GM19238 (cell line): Measurements from ENCODE around the gene SLC36A2.
"Not testable (repeated sequence)": the region's sequence is repeated elsewhere in the genome, so short reads cannot be mapped to it uniquely, and the experiment has no call there.

Experiments
- DNase-seq: peaks from one replicate; pipeline ENCODE4 v3.0.0; 2011; ENCODE audit warnings: low spot score; ENCODE audit not compliant: insufficient read length

SLC36A2 gene

GRCh38 chr5:151326266-151326665, 21.1 kb downstream of the SLC36A2 start:
- no peak for DNase-seq

- DNase-seq: no peak
These were observed 26.9 kb downstream of the SLC36A2 start for GRCh38 chr5:151320481-151320880.

GRCh38 chr5:151318850-151319732, 28.3 kb downstream of the SLC36A2 start:
- no peak for DNase-seq

GRCh38 chr5:151317871-151318270, 29.5 kb downstream of the SLC36A2 start:
- no peak for DNase-seq

GRCh38 chr5:151315998-151316597, 31.3 kb downstream of the SLC36A2 start:
- peak; percentile 66 for DNase-seq

DNA sequence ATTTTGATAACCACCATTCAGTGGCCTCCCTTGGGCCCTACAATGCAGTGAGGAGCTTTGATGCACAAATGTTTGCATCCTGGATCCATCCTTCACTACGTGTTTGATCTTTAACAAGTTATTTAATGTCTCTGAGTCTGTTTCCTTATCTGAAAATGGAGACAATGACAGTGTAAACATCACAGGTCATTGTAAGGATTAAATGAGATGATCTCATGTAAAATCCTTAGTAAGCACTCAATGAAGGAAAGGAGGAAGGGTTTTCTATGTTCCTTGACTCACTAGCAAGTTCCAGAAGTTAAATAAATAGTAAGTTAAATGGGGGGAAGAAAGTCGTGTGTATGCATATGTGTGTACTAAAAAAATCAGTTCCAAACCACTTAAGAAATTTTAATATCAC, 34.0 kb downstream of the SLC36A2 start:
- DNase-seq: no peak

GRCh38 chr5:151312756-151313324, 34.5 kb downstream of the SLC36A2 start:
- no peak for DNase-seq

DNA sequence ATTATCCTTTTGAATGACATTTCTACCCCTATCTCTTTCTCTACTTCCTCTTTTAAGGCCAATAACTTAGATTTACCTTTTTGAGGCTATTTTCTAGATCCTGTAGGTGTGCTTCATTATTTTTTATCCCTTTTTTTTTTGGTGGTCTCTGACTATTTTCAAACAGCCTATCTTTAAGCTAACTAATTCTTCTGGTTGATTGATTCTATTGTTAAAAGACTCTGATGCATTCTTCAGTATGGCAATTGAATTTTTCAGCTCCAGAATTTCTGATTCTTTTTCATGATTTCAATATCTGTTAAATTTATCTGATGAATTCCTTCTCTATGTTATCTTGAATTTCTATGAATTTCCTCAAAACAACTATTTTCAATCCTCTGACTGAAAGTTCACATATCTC, 36.4 kb downstream of the SLC36A2 start:
- DNase-seq: no peak

DNA sequence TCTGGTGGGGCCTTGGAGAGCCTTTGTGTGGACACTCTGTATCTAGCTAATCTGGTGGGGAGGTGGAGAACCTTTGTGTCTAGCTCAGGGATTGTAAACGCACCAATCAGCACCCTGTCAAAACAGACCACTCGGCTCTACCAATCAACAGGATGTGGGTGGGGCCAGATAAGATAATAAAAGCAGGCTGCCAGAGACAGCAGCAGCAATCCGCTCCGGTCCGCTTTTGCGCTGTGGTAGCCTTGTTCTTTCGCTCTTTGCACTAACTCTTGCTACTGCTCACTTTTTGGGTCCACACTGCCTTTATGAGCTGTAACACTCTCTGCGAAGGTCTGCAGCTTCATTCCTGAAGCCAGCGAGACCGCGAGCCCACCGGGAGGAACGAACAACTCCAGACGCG, 37.5 kb downstream of the SLC36A2 start:
- not testable (repeated sequence) for DNase-seq

GRCh38 chr5:151309266-151309665, 38.1 kb downstream of the SLC36A2 start:
- not testable (repeated sequence) for DNase-seq

GRCh38 chr5:151303666-151304065, 43.7 kb downstream of the SLC36A2 start, which contains the start of gene SLC36A3:
Gene SLC36A3, minus strand, starts transcription at chr5:151303766. Its CDS starts 412 bp downstream, at chr5:151303354.
- DNase-seq: no peak

DNA sequence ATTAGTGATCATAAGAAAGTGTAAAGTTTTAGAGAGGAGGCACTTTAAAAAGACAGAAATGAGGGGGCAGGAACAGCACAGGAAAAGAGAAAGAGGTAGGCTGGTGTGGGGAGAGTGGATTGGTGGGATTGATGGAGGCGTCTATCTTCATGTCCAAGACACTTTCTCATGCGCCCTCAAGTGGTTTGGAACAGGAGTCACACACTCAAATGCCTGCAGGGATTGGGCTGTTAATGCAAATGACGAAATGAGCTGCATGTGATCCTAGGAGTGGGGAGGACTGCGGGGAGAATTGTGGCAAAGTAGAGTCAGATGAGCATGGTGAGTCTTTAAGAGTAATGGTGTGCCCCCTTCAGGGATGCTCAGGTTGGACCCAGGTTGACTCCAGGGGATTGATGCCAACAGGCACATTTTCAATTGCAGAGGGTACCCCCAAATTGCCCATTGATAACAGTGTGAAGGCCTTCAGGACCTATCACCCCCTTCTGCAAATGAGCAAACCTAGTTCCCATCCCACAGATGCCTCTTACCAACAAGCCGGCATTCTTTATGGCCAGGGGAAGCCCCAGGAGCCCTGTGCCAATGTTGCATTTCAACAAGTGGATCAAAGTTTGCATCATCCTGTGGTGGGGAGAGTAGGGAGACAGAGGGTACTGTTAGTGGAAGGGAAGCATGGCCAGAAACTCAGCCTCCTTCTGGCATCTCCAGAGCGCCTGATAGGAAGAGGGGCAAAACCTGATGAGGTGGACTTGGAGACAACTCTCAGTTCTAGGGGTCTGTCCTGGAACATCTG, 49.1 kb downstream of the SLC36A2 start:
- DNase-seq: peak; percentile 38

DNA sequence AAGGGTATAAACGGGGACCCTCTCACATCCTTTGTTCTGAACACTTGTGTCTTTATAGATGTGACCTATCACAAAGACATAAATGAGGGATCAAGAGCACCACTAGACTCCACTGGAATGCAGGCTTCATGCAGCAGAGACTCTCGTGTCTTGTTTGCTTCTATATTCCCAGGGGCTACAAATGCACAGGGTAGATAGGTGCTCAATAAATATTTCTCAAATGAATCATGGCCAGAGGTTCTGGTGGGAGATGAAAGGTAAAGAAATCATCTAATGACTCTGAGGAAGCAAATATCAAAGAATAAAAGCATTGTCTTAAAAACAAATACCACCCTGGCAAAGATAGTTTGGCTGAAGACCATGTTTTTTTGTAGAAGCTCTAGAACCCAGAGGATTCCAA, 50.4 kb downstream of the SLC36A2 start:
- DNase-seq: no peak

GRCh38 chr5:151296478-151296830, 50.9 kb downstream of the SLC36A2 start:
- no peak for DNase-seq

DNA sequence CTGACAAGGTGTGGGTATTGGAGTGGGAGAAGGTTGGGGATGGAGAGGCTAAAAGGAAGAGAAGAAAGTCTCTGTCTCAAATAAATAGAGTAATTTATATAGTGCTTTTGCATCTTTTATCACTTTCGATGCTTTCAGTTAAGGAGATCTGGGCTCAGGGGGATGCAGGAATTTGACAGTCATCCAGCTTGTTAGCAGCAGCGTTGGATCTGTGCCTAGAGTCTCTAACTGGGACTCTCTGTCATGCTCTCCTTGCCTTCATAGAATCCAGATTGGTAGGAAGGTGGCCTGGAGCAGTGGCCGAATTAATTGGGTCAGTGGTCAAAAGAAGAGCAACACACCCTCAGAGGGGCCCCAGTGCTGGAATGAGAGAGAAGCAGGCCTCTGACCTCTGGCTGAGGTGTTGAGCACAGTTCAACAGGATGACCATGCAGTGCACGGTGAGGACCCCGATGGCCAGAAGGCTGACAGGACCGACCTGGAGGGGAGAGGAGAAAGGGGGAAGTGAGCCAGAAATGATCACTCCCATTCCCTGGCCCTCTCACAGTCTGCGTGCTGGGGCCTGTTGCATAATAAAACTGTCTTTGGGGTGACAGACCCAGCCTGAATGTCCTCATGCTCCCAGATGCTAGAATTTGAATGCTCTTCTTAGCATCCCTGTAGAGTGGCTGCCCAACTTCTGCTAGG, 51.4 kb downstream of the SLC36A2 start:
- DNase-seq: no peak

- no peak for DNase-seq
These were observed 52.2 kb downstream of the SLC36A2 start for GRCh38 chr5:151295138-151295537.

DNA sequence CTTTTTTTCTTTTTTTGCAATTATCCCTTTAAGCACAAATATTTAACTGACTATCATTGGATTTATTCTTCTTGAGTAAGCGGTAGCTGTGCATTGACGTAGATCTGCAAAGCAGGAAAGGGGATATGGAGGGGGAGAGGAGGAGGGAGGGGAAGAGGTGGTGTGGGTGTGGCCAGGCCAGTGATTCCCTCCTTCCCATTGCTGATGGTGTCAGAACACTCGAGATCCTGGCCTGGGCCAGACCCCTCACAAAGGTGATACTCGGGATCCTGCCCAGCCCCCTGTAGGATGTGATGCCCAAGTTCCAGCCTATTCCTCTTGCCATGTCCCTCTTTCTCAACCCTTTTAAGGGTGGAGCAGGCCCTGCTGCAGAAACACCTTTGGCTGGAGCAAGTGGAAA, 53.7 kb downstream of the SLC36A2 start:
- no peak for DNase-seq

DNA sequence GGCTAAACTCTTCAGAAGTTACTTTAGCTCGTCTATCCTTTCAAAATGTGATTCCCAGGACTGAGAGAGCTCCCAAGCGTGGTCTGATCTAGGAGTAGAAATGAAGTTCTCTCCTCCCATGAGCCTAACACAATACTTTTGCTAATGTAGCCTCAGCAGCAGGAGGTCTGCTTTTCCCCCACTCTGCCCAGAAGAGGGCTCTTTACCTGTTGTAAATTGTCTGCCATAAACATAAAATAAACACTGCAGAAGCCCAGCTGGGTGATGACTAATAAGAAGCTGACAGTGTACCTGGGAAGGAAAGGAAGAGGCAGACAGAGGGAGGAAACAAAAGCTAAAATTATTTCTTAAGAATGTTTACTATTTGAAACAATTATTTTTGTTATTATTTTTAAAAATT, 59.2 kb downstream of the SLC36A2 start:
- no peak for DNase-seq

DNA sequence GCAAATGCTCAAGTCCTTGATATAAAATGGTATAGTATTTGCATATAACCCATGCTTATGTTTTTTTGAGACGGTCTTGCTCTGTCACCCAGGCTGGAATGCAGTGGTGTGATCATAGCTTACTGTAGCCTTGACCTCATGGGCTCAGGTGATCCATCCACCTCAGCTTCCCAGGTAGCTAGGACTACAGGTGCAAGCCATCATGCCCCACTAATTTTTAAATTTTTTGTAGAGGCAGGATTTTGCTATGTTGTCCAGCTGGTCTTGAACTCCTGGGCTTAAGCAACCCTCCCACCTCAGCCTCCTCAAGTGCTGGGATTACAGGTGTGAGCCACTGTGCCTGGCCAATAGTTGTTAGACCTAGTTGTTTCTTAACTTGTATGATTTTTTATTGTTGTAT, 61.1 kb downstream of the SLC36A2 start:
- no peak for DNase-seq

GRCh38 chr5:151285683-151286082, 61.7 kb downstream of the SLC36A2 start:
- no peak for DNase-seq

DNA sequence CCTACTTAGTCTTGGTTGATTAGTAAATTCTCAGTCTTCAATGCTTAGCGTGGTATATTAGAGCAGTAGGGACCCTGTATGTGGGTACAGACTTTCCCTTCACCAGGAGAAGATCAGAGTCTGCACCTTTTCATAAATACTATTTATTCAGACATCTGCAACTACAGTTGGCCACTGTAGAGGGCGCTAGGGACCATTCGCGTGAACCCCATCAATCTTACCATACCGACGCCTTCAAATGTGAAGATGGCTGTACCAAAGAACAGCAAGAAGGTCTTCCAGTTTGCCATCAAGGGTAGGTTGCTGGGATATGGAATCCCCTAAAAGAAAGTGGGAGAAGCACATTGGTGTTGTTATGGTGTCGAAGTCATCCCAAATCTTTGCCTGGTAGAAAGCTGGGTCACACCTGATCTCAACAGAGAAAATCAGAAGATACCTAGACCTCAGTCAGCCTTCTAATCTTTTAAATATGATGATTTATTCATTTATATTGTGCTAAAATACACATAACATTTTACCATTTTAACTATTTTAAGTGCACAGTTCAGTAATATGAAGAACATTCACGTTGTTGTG, 62.9 kb downstream of the SLC36A2 start:
- no peak for DNase-seq
